Measurements from ENCODE around the gene ZRANB3. TPM values are rescaled to one million over a fixed set of nuclear protein-coding genes. Genes with fewer than 3 reads are reported as not detected.

The ZRANB3 gene
- total and polyA plus RNA-seq, 2 experiments from 2014 or later = 10.5 to 16.8 TPM

GRCh38 chr2:135198481-135198880, 332.5 kb downstream of the ZRANB3 start (continued):
- TF ChIP-seq REST (IDR thresholded peaks at IDR 0.05; ENCODE audit: unreplicated experiment) (no peak), EZH2 (IDR thresholded peaks at IDR 0.05; ENCODE audit: low read depth, unreplicated experiment) (no peak), ETS1 (IDR thresholded peaks at IDR 0.05) (no peak), JUNB (IDR thresholded peaks at IDR 0.05; ENCODE audit: unreplicated experiment) (no peak)

- TF ChIP-seq CTCF (conservative IDR thresholded peaks at IDR 0.05; ENCODE audit: low read depth in 2 of 2) (no peak), ZNF331 (CRISPR knock-in tag; IDR thresholded peaks at IDR 0.05; ENCODE audit: low read depth) (no peak), NANOG (IDR thresholded peaks at IDR 0.05; ENCODE audit: borderline replicate concordance) (no peak)
- H3K4me3 ChIP-seq = no peak overlapping the region
- no peak overlapping the region for H3K4me3 Mint-ChIP-seq
- no peaks in the 10 kb centered on the region for H3K79me2 ChIP-seq (replicated peaks; ENCODE audit: insufficient read depth)
- no peaks in the 10 kb centered on the region for H3F3A ChIP-seq (replicated peaks; ENCODE audit: low read depth)
- H3K9me3 Mint-ChIP-seq = peaks cover 25% of the 10 kb centered on the region; the same call in 2 of the 3 replicates
- ATAC-seq (no peak), DNase-seq (ENCODE audit: low spot score) (no peak)
- H3K9me2 ChIP-seq (ENCODE audit: insufficient read depth) = peaks cover 6% of the 10 kb centered on the region; the same call in 1 of the 2 replicates
- no peaks in the 10 kb centered on the region for H3K27me3 ChIP-seq (ENCODE audit: insufficient read depth)
- H3K27ac ChIP-seq (ENCODE audit: low read depth) = no peak overlapping the region
- no peak overlapping the region for H3K4me2 ChIP-seq
- H3K27ac Mint-ChIP-seq = no peak overlapping the region
- H3K36me3 ChIP-seq (ENCODE audit: insufficient read depth) = no peaks in the 10 kb centered on the region
- H4K20me1 ChIP-seq (replicated peaks; ENCODE audit: insufficient read depth) = no peaks in the 10 kb centered on the region
- H3K36me3 Mint-ChIP-seq (ENCODE audit: low read depth) = peaks cover 24% of the 10 kb centered on the region
- no peaks in the 10 kb centered on the region for H3K4me1 ChIP-seq (ENCODE audit: insufficient read depth)
- H3K4me1 Mint-ChIP-seq = no peaks in the 10 kb centered on the region
- no peaks in the 10 kb centered on the region for H3K27me3 Mint-ChIP-seq (ENCODE audit: insufficient read depth, low read depth, poor library complexity)
- H2AFZ ChIP-seq = no peak overlapping the region
Measured at GRCh38 chr2:135190799-135191198, 340.2 kb downstream of the ZRANB3 start.

GRCh38 chr2:135189148-135189547, 341.9 kb downstream of the ZRANB3 start:
- no peaks in the 10 kb centered on the region for H3K4me1 ChIP-seq (ENCODE audit: insufficient read depth)

More at GRCh38 chr2:135189148-135189547, 341.9 kb downstream of the ZRANB3 start:
- ATAC-seq = no peak
- Mint-ChIP-seq H3K27ac (no peak overlapping the region), H3K27me3 (ENCODE audit: insufficient read depth, low read depth, poor library complexity) (no peaks in the 10 kb centered on the region), H3K4me1 (no peaks in the 10 kb centered on the region), H3K9me3 (peaks cover 23% of the 10 kb centered on the region; the same call in 2 of the 3 replicates), H3K36me3 (ENCODE audit: low read depth) (peaks cover 23% of the 10 kb centered on the region), H3K4me3 (no peak overlapping the region)
- no peaks in the 10 kb centered on the region for H3F3A ChIP-seq (replicated peaks; ENCODE audit: low read depth)
- no peaks in the 10 kb centered on the region for H4K20me1 ChIP-seq (replicated peaks; ENCODE audit: insufficient read depth)
- H3K4me3 ChIP-seq = no peak overlapping the region
- no peaks in the 10 kb centered on the region for H3K27me3 ChIP-seq (ENCODE audit: insufficient read depth)
- H3K4me2 ChIP-seq = no peak overlapping the region
- no peak for DNase-seq (ENCODE audit: low spot score)
- peaks cover 6% of the 10 kb centered on the region; the same call in 1 of the 2 replicates for H3K9me2 ChIP-seq (ENCODE audit: insufficient read depth)
- H3K36me3 ChIP-seq (ENCODE audit: insufficient read depth) = no peaks in the 10 kb centered on the region
- H3K79me2 ChIP-seq (replicated peaks; ENCODE audit: insufficient read depth) = no peaks in the 10 kb centered on the region
- H2AFZ ChIP-seq = no peak overlapping the region
- TF ChIP-seq EZH2 (IDR thresholded peaks at IDR 0.05; ENCODE audit: low read depth, unreplicated experiment) (no peak), ZNF331 (CRISPR knock-in tag; IDR thresholded peaks at IDR 0.05; ENCODE audit: low read depth) (no peak), POLR2AphosphoS5 (IDR thresholded peaks at IDR 0.05; ENCODE audit: low read depth) (no peak)
- H3K27ac ChIP-seq (ENCODE audit: low read depth) = no peak overlapping the region

Measured in GM23338 (cell line).